Measurements from ENCODE around the gene DLG2.

Gene DLG2

DNA sequence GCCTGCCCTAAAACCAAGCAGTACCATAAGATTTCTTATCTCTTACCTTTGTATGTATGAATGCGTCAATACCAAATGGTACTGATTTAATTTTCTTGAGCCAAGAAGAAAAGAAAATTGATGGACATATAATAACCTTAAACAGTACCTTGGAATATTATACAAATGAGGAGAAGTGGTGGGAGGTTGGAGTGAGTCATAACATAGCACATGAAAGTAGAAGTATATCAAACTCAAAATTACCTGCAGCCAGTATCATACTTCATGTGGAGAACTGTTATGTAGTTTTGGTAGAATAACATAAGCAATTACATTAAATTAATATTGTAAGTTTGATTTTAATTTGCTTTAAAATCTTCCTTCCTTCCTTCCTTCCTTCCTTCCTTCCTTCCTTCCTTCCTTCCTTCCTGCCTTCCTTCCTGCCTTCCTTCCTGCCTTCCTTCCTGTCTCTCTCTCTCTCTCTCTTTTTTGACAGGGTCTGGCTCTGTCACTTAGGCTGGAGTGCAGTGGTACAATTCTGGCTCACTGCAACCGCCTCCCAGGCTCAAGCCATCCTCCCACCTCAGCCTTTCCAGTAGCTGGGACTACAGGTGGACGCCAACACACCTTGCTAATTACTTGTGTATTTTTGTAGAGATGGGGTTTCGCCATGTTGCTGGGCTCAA lies 1880.1 kb downstream of the DLG2 start:
- H3K9ac ChIP-seq (ENCODE audit: low read length), result no peak overlapping the region
- H3K4me1 ChIP-seq (ENCODE audit: low read length), result no peaks in the 10 kb centered on the region
- H3K27ac ChIP-seq (ENCODE audit: low read length), result no peak overlapping the region
- H4K20me1 ChIP-seq (ENCODE audit: insufficient read depth, low read length), result no peaks in the 10 kb centered on the region
- TF ChIP-seq, protein P1, sequence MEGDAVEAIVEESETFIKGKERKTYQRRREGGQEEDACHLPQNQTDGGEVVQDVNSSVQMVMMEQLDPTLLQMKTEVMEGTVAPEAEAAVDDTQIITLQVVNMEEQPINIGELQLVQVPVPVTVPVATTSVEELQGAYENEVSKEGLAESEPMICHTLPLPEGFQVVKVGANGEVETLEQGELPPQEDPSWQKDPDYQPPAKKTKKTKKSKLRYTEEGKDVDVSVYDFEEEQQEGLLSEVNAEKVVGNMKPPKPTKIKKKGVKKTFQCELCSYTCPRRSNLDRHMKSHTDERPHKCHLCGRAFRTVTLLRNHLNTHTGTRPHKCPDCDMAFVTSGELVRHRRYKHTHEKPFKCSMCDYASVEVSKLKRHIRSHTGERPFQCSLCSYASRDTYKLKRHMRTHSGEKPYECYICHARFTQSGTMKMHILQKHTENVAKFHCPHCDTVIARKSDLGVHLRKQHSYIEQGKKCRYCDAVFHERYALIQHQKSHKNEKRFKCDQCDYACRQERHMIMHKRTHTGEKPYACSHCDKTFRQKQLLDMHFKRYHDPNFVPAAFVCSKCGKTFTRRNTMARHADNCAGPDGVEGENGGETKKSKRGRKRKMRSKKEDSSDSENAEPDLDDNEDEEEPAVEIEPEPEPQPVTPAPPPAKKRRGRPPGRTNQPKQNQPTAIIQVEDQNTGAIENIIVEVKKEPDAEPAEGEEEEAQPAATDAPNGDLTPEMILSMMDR (IDR thresholded peaks at IDR 0.05; ENCODE audit: low read length), result no peak
- TF ChIP-seq EZH2 (optimal IDR thresholded peaks at IDR 0.05; ENCODE audit: low read depth, low read length) (no peak), EZH2phosphoT487 (IDR thresholded peaks at IDR 0.05; ENCODE audit: low read length) (no peak)
- DNase-seq, result no peak
- no peaks in the 10 kb centered on the region for H3K79me2 ChIP-seq (ENCODE audit: low read length)
- H3K4me2 ChIP-seq (ENCODE audit: low read depth, low read length), result no peak overlapping the region
- H3K9me2 ChIP-seq (replicated peaks; ENCODE audit: insufficient read depth, low read length), result no peaks in the 10 kb centered on the region
- H2AFZ ChIP-seq (ENCODE audit: low read length), result no peak overlapping the region
- no peaks in the 10 kb centered on the region for H3K36me3 ChIP-seq (replicated peaks; ENCODE audit: insufficient read depth, low read length)
- no peaks in the 10 kb centered on the region for H3F3A ChIP-seq (ENCODE audit: insufficient read depth, low read length)
- H3K9me3 ChIP-seq (replicated peaks; ENCODE audit: insufficient read depth, low read length), result no peaks in the 10 kb centered on the region
- H3K4me3 ChIP-seq (ENCODE audit: low read length), result no peak overlapping the region
- no peaks in the 10 kb centered on the region for H3K27me3 ChIP-seq (replicated peaks; ENCODE audit: insufficient read depth, low read length)

- Histone ChIP-seq H3K4me3 (ENCODE audit: low read length) (no peak overlapping the region), H3K9me3 (replicated peaks; ENCODE audit: insufficient read depth, low read length) (no peaks in the 10 kb centered on the region), H3K9ac (ENCODE audit: low read length) (no peak overlapping the region), H3K4me2 (ENCODE audit: low read depth, low read length) (no peak overlapping the region), H2AFZ (ENCODE audit: low read length) (no peak overlapping the region), H3K9me2 (replicated peaks; ENCODE audit: insufficient read depth, low read length) (no peaks in the 10 kb centered on the region), H3K4me1 (ENCODE audit: low read length) (no peaks in the 10 kb centered on the region), H3F3A (ENCODE audit: insufficient read depth, low read length) (no peaks in the 10 kb centered on the region), H3K79me2 (ENCODE audit: low read length) (no peaks in the 10 kb centered on the region), H3K36me3 (replicated peaks; ENCODE audit: insufficient read depth, low read length) (no peaks in the 10 kb centered on the region), H3K27me3 (replicated peaks; ENCODE audit: insufficient read depth, low read length) (no peaks in the 10 kb centered on the region), H4K20me1 (ENCODE audit: insufficient read depth, low read length) (no peaks in the 10 kb centered on the region), H3K27ac (ENCODE audit: low read length) (no peak overlapping the region)
- no peak for DNase-seq
- TF ChIP-seq, protein P1 (IDR thresholded peaks at IDR 0.05; ENCODE audit: low read length), result no peak
- TF ChIP-seq EZH2phosphoT487 (IDR thresholded peaks at IDR 0.05; ENCODE audit: low read length) (no peak), EZH2 (optimal IDR thresholded peaks at IDR 0.05; ENCODE audit: low read depth, low read length) (no peak)
These were observed 1882.4 kb downstream of the DLG2 start for GRCh38 chr11:83744620-83745192.

DNA sequence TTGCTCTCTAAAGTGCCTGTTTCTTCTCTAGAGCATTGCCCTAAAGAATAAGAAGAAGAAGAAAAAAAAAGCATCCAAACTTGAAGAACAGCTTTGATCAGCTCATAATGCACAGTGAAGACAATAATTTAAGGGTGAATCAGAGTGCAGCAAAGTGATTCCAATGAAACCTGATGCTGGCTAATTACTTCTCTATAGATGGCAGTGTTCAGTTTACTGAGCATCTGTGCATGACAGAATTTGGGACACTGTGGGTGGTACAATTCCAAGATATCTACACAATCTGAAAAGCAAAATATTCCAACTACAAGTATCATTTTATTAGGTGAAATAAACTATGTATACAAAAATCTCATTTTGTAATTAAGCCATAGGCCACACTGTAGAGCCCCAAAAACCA lies 1890.5 kb downstream of the DLG2 start:
- Histone ChIP-seq H3K9me3 (replicated peaks; ENCODE audit: insufficient read depth, low read length) (no peaks in the 10 kb centered on the region), H3K4me3 (ENCODE audit: low read length) (no peak overlapping the region)
- no peak for TF ChIP-seq EZH2 (optimal IDR thresholded peaks at IDR 0.05; ENCODE audit: low read depth, low read length)
- no peak for TF ChIP-seq EZH2phosphoT487 (IDR thresholded peaks at IDR 0.05; ENCODE audit: low read length)
- TF ChIP-seq, protein P1 (IDR thresholded peaks at IDR 0.05; ENCODE audit: low read length), result no peak

More for the DNA sequence above, 1890.5 kb downstream of the DLG2 start:
- no peak for DNase-seq
- Histone ChIP-seq H3K4me1 (ENCODE audit: low read length) (no peaks in the 10 kb centered on the region), H2AFZ (ENCODE audit: low read length) (no peak overlapping the region), H3K9ac (ENCODE audit: low read length) (no peak overlapping the region), H3K9me2 (replicated peaks; ENCODE audit: insufficient read depth, low read length) (no peaks in the 10 kb centered on the region), H3K79me2 (ENCODE audit: low read length) (no peaks in the 10 kb centered on the region), H4K20me1 (ENCODE audit: insufficient read depth, low read length) (no peaks in the 10 kb centered on the region), H3K4me2 (ENCODE audit: low read depth, low read length) (no peak overlapping the region), H3K27ac (ENCODE audit: low read length) (no peak overlapping the region), H3F3A (ENCODE audit: insufficient read depth, low read length) (no peaks in the 10 kb centered on the region), H3K36me3 (replicated peaks; ENCODE audit: insufficient read depth, low read length) (no peaks in the 10 kb centered on the region), H3K27me3 (replicated peaks; ENCODE audit: insufficient read depth, low read length) (no peaks in the 10 kb centered on the region)

Measured in MM.1S (cell line).